EL (cell line): Measurements from ENCODE around the gene PER2.
A peak's percentile ranks its signal among the peaks of the same experiment; 100 is the strongest.
"Not testable (repeated sequence)": the region's sequence is repeated elsewhere in the genome, so short reads cannot be mapped to it uniquely, and the experiment has no call there.

Source experiments
- DNase-seq: peaks from one replicate; pipeline ENCODE4 v3.0.0-alpha.2; 2016

Gene PER2

GRCh38 chr2:238287737-238288649 lies at the start of gene PER2:
TSS of gene PER2 (minus strand) at chr2:238288610. CDS start at chr2:238277936, 10,674 bp downstream.
- DNase-seq = peak; percentile 78

GRCh38 chr2:238337846-238338245 lies 49.4 kb upstream of the PER2 start:
- DNase-seq = no peak

GRCh38 chr2:238336793-238337444 lies 48.5 kb upstream of the PER2 start:
- no peak for DNase-seq

GRCh38 chr2:238336151-238336550 lies 47.7 kb upstream of the PER2 start:
- no peak for DNase-seq

- not testable (repeated sequence) for DNase-seq
Measured at GRCh38 chr2:238335591-238335990, 47.2 kb upstream of the PER2 start.

GRCh38 chr2:238334885-238335284 lies 46.5 kb upstream of the PER2 start:
- DNase-seq = no peak

- no peak for DNase-seq
Measured at GRCh38 chr2:238331916-238332315, 43.5 kb upstream of the PER2 start.

- no peak for DNase-seq
Measured at GRCh38 chr2:238330391-238330790, 42.0 kb upstream of the PER2 start.

- DNase-seq = no peak
Measured at GRCh38 chr2:238327751-238328150, 39.3 kb upstream of the PER2 start.

GRCh38 chr2:238326801-238327365 lies 38.5 kb upstream of the PER2 start:
- no peak for DNase-seq

- DNase-seq = no peak
Measured at GRCh38 chr2:238325694-238326093, 37.3 kb upstream of the PER2 start.

- not testable (repeated sequence) for DNase-seq
Measured at GRCh38 chr2:238324248-238324647, 35.8 kb upstream of the PER2 start.

GRCh38 chr2:238322001-238322411 lies 33.6 kb upstream of the PER2 start:
- no peak for DNase-seq

- DNase-seq = no peak
Measured at GRCh38 chr2:238321467-238321866, 33.1 kb upstream of the PER2 start.

- peak; percentile 29 for DNase-seq
Measured at GRCh38 chr2:238320648-238321281, 32.4 kb upstream of the PER2 start.

- DNase-seq = peak; percentile 90
Measured at GRCh38 chr2:238320246-238320647, 31.8 kb upstream of the PER2 start, which contains the start of gene TRAF3IP1. TSS of gene TRAF3IP1 (plus strand) at chr2:238320518. CDS start at chr2:238320663, 145 bp downstream.

- DNase-seq = no peak
Measured at GRCh38 chr2:238315031-238315595, 26.7 kb upstream of the PER2 start.

GRCh38 chr2:238314576-238314975 lies 26.2 kb upstream of the PER2 start:
- no peak for DNase-seq

GRCh38 chr2:238313991-238314350 lies 25.6 kb upstream of the PER2 start:
- no peak for DNase-seq

- no peak for DNase-seq
Measured at GRCh38 chr2:238313289-238313990, 25.0 kb upstream of the PER2 start.

GRCh38 chr2:238310721-238311120 lies 22.3 kb upstream of the PER2 start:
- DNase-seq = not testable (repeated sequence)

GRCh38 chr2:238308177-238308576 lies 19.8 kb upstream of the PER2 start:
- DNase-seq = no peak
